H1 (cell line): ENCODE measurements around the gene SCAI. TPM values are rescaled to one million over a fixed set of nuclear protein-coding genes. Genes with fewer than 3 reads are reported as not detected.

Experiments
- CHD7 ChIP-seq: fragments of 300-600 bp; sonication (generic); IDR thresholded peaks from 2 replicates; pipeline ENCODE4 v1.7.1; 2012; ENCODE audit warnings: low read length, moderate library complexity, mild to moderate bottlenecking, inconsistent platforms; ENCODE audit not compliant: insufficient replicate concordance
- CTBP2 ChIP-seq: IDR thresholded peaks from 2 replicates; pipeline ENCODE4 v1.7.0; 2011; ENCODE audit warnings: borderline replicate concordance, mild to moderate bottlenecking, moderate library complexity, mixed read lengths, low read length; ENCODE audit not compliant: insufficient read depth, insufficient read length
- NRF1 ChIP-seq: IDR thresholded peaks from 2 replicates; pipeline ENCODE4 v1.6.1; 2011; ENCODE audit warnings: mild to moderate bottlenecking, low read depth, low read length, improper control_type of control experiment
- SIN3A ChIP-seq, 2 experiments: IDR thresholded peaks in 1 of 2; conservative IDR thresholded peaks in 1 of 2; 2 replicates each; pipeline ENCODE4 v1.6.1; 2011 to 2012; ENCODE audit warnings: low read length in 2 of 2, improper control_type of control experiment in 1 of 2, low read depth in 1 of 2, mild to moderate bottlenecking in 1 of 2
- TBP ChIP-seq: IDR thresholded peaks from 2 replicates; pipeline ENCODE4 v1.6.1; 2011; ENCODE audit warnings: low read depth, low read length, improper control_type of control experiment
- polyA plus RNA-seq, 7 experiments: library from polyadenylated mRNA; depleted of rRNA in 3 of 7; stranded (reverse) in 5 of 7; unstranded in 2 of 7; fragments of >200 nt in 5 of 7; fragments of 200-250 nt in 2 of 7; gene quantifications; 1 replicate in 5 of 7; 2 replicates in 1 of 7; 4 replicates in 1 of 7; pipeline versions ENCODE4 v1.2.1 to v1.2.3, GENCODE V29; 2011 to 2013; ENCODE audit warnings: missing spikeins in 2 of 7, mixed read lengths in 2 of 7
- total RNA-seq: library from RNA; stranded (reverse); fragmentation: NEBNext Ultra II Directional; extraction: Animal tissue kit (Norgen Biotek cat#: 25700); gene quantifications from 2 replicates; pipeline ENCODE4 v1.2.1, GENCODE V29; 2021

SCAI gene
- total and polyA plus RNA-seq, 2 of the 8 experiments (the other 6 are each of a cell fraction or from before 2014, with no cell fraction given), result 6.4 to 19.8 TPM

GRCh38 chr9:125166762-125167161, 23.4 kb upstream of the SCAI start (continued):
- TF ChIP-seq CHD7 (no peak), CTBP2 (no peak), TBP (no peak), SIN3A (conservative IDR thresholded peaks at IDR 0.05 in 1 of 2, IDR thresholded peaks at IDR 0.05 in 1 of 2; ENCODE audit: low read depth in 1 of 2, low read length in 2 of 2) (no peak), NRF1 (no peak)
- TF ChIP-seq, all 59 proteins: peak for 0
